BLaER1 treated with 17β-estradiol and CSF1 and Interleukin-3, amounts not matched to agents 10 nM and 100 nM (cell line): ENCODE results near the gene FNDC3B.

Experiments used
- H3K27ac ChIP-seq, 11 experiments: shearing (Covaris generic); formaldehyde crosslinking; 2 replicates each; pipeline ENCODE4 v1.8.1; 2022
- H3K27me3 ChIP-seq, 11 experiments: shearing (Covaris generic); formaldehyde crosslinking; 2 replicates each; pipeline ENCODE4 v1.8.1; 2022
- H3K36me3 ChIP-seq, 11 experiments: shearing (Covaris generic); formaldehyde crosslinking; 2 replicates each; pipeline ENCODE4 v1.8.1; 2022
- H3K4me1 ChIP-seq, 10 experiments: shearing (Covaris generic); formaldehyde crosslinking; 2 replicates each; pipeline ENCODE4 v1.8.1; 2022
- H3K4me2 ChIP-seq, 11 experiments: shearing (Covaris generic); formaldehyde crosslinking; 2 replicates each; pipeline ENCODE4 v1.8.1; 2022
- H3K4me3 ChIP-seq, 10 experiments: shearing (Covaris generic); formaldehyde crosslinking; 2 replicates each; pipeline ENCODE4 v1.8.1; 2022
- H3K9ac ChIP-seq, 11 experiments: shearing (Covaris generic); formaldehyde crosslinking; 2 replicates each; pipeline ENCODE4 v1.8.1; 2022
- H3K9me3 ChIP-seq, 11 experiments: shearing (Covaris generic); formaldehyde crosslinking; replicated peaks in 1 of 11; 2 replicates each; pipeline ENCODE4 v1.8.1; 2022
- H4K20me1 ChIP-seq, 11 experiments: shearing (Covaris generic); formaldehyde crosslinking; 2 replicates each; pipeline ENCODE4 v1.8.1; 2022
- Cebpa-rat ChIP-seq, 11 experiments: shearing (Covaris generic); IDR thresholded peaks; 2 replicates each; pipeline ENCODE4 v1.8.1; 2022

Gene FNDC3B

GRCh38 chr3:172078244-172078643 lies 38.9 kb downstream of the FNDC3B start:
- Histone ChIP-seq H3K4me1 (peaks cover 0 to 32% (median 9%) of the 10 kb centered on the region in 10 experiments; a peak in 11 of 20 replicates), H3K4me3 (no peak overlapping the region), H4K20me1 (peaks cover 13 to 94% (median 30%) of the 10 kb centered on the region in 11 experiments; a peak in 16 of 22 replicates), H3K9me3 (peaks cover 0 to 7% (median 0%) of the 10 kb centered on the region in 11 experiments; a peak in 1 of 22 replicates), H3K27me3 (no peaks in the 10 kb centered on the region), H3K36me3 (peaks cover 9 to 56% (median 23%) of the 10 kb centered on the region in 11 experiments; a peak in 19 of 22 replicates), H3K4me2 (no peak overlapping the region), H3K9ac (no peak overlapping the region), H3K27ac (no peak overlapping the region)
- TF ChIP-seq Cebpa-rat (IDR thresholded peaks at IDR 0.05), result no peak

- Histone ChIP-seq H3K4me2 (no peak overlapping the region), H3K9me3 (peaks cover 0 to 4% (median 0%) of the 10 kb centered on the region in 11 experiments; a peak in 1 of 22 replicates), H3K36me3 (peaks cover 10 to 56% (median 24%) of the 10 kb centered on the region in 11 experiments; a peak in 19 of 22 replicates), H3K27me3 (no peaks in the 10 kb centered on the region), H3K27ac (no peak overlapping the region), H3K4me1 (peaks cover 0 to 27% (median 9%) of the 10 kb centered on the region in 10 experiments; a peak in 11 of 20 replicates), H3K4me3 (no peak overlapping the region), H3K9ac (no peak overlapping the region), H4K20me1 (peaks cover 12 to 94% (median 29%) of the 10 kb centered on the region in 11 experiments; a peak in 16 of 22 replicates)
- no peak for TF ChIP-seq Cebpa-rat (IDR thresholded peaks at IDR 0.05)
Observed at GRCh38 chr3:172078721-172079120, 39.3 kb downstream of the FNDC3B start.

- H3K9ac ChIP-seq, result no peak overlapping the region
- H3K4me1 ChIP-seq, result peaks cover 0 to 19% (median 3%) of the 10 kb centered on the region in 10 experiments; a peak in 11 of 20 replicates
- no peak overlapping the region for H3K27ac ChIP-seq
- no peaks in the 10 kb centered on the region for H3K9me3 ChIP-seq
- no peak overlapping the region for H3K4me3 ChIP-seq
- no peaks in the 10 kb centered on the region for H3K27me3 ChIP-seq
- no peak overlapping the region for H3K4me2 ChIP-seq
- TF ChIP-seq Cebpa-rat (IDR thresholded peaks at IDR 0.05), result no peak
- H3K36me3 ChIP-seq, result peaks cover 10 to 61% (median 22%) of the 10 kb centered on the region in 11 experiments; a peak in 18 of 22 replicates
- peaks cover 7 to 94% (median 21%) of the 10 kb centered on the region in 11 experiments; a peak in 16 of 22 replicates for H4K20me1 ChIP-seq
Observed at GRCh38 chr3:172079326-172079976, 40.1 kb downstream of the FNDC3B start.

GRCh38 chr3:172080503-172080902 lies 41.1 kb downstream of the FNDC3B start:
- H3K4me1 ChIP-seq, result peaks cover 0 to 9% (median 0%) of the 10 kb centered on the region in 10 experiments; a peak in 6 of 20 replicates
- H3K4me3 ChIP-seq, result no peak overlapping the region

GRCh38 chr3:172082269-172082668 lies 42.9 kb downstream of the FNDC3B start:
- Histone ChIP-seq H3K9me3 (no peaks in the 10 kb centered on the region), H3K4me1 (peaks cover 0 to 8% (median 0%) of the 10 kb centered on the region in 10 experiments; a peak in 5 of 20 replicates), H3K27me3 (no peaks in the 10 kb centered on the region), H3K27ac (no peak overlapping the region), H3K4me2 (no peak overlapping the region), H4K20me1 (peaks cover 13 to 98% (median 26%) of the 10 kb centered on the region in 11 experiments; a peak in 17 of 22 replicates), H3K4me3 (no peak overlapping the region), H3K9ac (no peak overlapping the region), H3K36me3 (peaks cover 11 to 63% (median 22%) of the 10 kb centered on the region in 11 experiments; a peak in 18 of 22 replicates)
- no peak for TF ChIP-seq Cebpa-rat (IDR thresholded peaks at IDR 0.05)

More at GRCh38 chr3:172080503-172080902, 41.1 kb downstream of the FNDC3B start:
- Histone ChIP-seq H3K36me3 (peaks cover 11 to 70% (median 22%) of the 10 kb centered on the region in 11 experiments; a peak in 18 of 22 replicates), H3K9ac (no peak overlapping the region), H4K20me1 (peaks cover 7 to 94% (median 20%) of the 10 kb centered on the region in 11 experiments; a peak in 16 of 22 replicates), H3K4me2 (no peak overlapping the region), H3K9me3 (no peaks in the 10 kb centered on the region), H3K27ac (no peak overlapping the region), H3K27me3 (no peaks in the 10 kb centered on the region)
- TF ChIP-seq Cebpa-rat (IDR thresholded peaks at IDR 0.05), result no peak

GRCh38 chr3:172082820-172083513 lies 43.6 kb downstream of the FNDC3B start:
- no peak overlapping the region for H3K4me3 ChIP-seq
- no peak overlapping the region for H3K9ac ChIP-seq
- peaks cover 0 to 15% (median 0%) of the 10 kb centered on the region in 10 experiments; a peak in 6 of 20 replicates for H3K4me1 ChIP-seq
- H4K20me1 ChIP-seq, result peaks cover 13 to 99% (median 32%) of the 10 kb centered on the region in 11 experiments; a peak in 17 of 22 replicates
- H3K36me3 ChIP-seq, result peaks cover 11 to 61% (median 22%) of the 10 kb centered on the region in 11 experiments; a peak in 18 of 22 replicates
- no peak overlapping the region for H3K27ac ChIP-seq
- H3K4me2 ChIP-seq, result no peak overlapping the region
- no peak for TF ChIP-seq Cebpa-rat (IDR thresholded peaks at IDR 0.05)
- no peaks in the 10 kb centered on the region for H3K9me3 ChIP-seq
- H3K27me3 ChIP-seq, result no peaks in the 10 kb centered on the region

- no peaks in the 10 kb centered on the region for H3K9me3 ChIP-seq
- H3K4me2 ChIP-seq, result no peak overlapping the region
- peaks cover 11 to 51% (median 21%) of the 10 kb centered on the region in 11 experiments; a peak in 18 of 22 replicates for H3K36me3 ChIP-seq
- peaks cover 0 to 19% (median 0%) of the 10 kb centered on the region in 10 experiments; a peak in 6 of 20 replicates for H3K4me1 ChIP-seq
- peaks cover 13 to 98% (median 28%) of the 10 kb centered on the region in 11 experiments; a peak in 15 of 22 replicates for H4K20me1 ChIP-seq
- H3K4me3 ChIP-seq, result no peak overlapping the region
- no peak for TF ChIP-seq Cebpa-rat (IDR thresholded peaks at IDR 0.05)
- H3K9ac ChIP-seq, result no peak overlapping the region
- H3K27me3 ChIP-seq, result no peaks in the 10 kb centered on the region
- H3K27ac ChIP-seq, result no peak overlapping the region
Observed at GRCh38 chr3:172083995-172084409, 44.6 kb downstream of the FNDC3B start.

- Histone ChIP-seq H3K4me3 (no peak overlapping the region), H3K27me3 (no peaks in the 10 kb centered on the region), H3K36me3 (peaks cover 11 to 45% (median 21%) of the 10 kb centered on the region in 11 experiments; a peak in 18 of 22 replicates), H3K9ac (no peak overlapping the region), H3K4me1 (peaks cover 0 to 19% (median 0%) of the 10 kb centered on the region in 10 experiments; a peak in 6 of 20 replicates), H4K20me1 (peaks cover 10 to 98% (median 29%) of the 10 kb centered on the region in 11 experiments; a peak in 15 of 22 replicates), H3K4me2 (no peak overlapping the region), H3K9me3 (no peaks in the 10 kb centered on the region), H3K27ac (no peak overlapping the region)
- no peak for TF ChIP-seq Cebpa-rat (IDR thresholded peaks at IDR 0.05)
Observed at GRCh38 chr3:172084871-172085556, 45.6 kb downstream of the FNDC3B start.
